GM13977 (cell line): ENCODE data around the gene STAB2.

Experiments
- DNase-seq: peaks from one replicate; pipeline ENCODE4 v3.0.0; 2012; ENCODE audit warnings: low spot score
- in situ Hi-C: fragments of 300-500 bp; cut with MboI; formaldehyde crosslinking; loops from one replicate; pipeline ENCODE4 v1.12.0; 2022; ENCODE audit warnings: low sequenced_read_pairs, low pct_unique_long_range_greater_than_20kb, mixed read lengths, inconsistent platforms; ENCODE audit not compliant: unreplicated experiment
- TF ChIP-seq, protein P1 (sequence below): IDR thresholded peaks from 2 replicates; pipeline ENCODE4 v1.5.1; 2012; ENCODE audit warnings: mild to moderate bottlenecking, control low read depth; ENCODE audit not compliant: insufficient read depth; ENCODE audit errors: extremely low read depth, missing control alignments

STAB2 gene

DNA sequence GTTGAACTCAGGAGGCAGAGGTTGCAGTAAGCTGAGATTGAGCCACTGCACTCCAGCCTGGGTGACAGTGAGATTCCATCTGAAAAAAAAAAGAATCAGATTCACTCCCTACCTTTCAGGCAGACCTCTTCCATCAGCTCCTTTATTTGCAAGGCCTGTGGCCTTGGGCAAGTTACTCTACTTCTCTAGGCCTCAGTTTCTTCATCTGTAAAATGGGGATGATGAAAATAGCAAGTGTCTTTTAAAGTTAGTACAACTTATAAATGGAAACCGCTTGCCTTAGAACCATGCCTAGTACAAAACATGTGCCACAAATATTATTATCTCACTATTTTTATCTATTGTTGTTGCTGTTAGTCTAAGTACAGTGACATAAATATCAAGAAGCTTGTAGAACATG is 84.3 kb downstream of the STAB2 start:
- TF ChIP-seq, protein P1, sequence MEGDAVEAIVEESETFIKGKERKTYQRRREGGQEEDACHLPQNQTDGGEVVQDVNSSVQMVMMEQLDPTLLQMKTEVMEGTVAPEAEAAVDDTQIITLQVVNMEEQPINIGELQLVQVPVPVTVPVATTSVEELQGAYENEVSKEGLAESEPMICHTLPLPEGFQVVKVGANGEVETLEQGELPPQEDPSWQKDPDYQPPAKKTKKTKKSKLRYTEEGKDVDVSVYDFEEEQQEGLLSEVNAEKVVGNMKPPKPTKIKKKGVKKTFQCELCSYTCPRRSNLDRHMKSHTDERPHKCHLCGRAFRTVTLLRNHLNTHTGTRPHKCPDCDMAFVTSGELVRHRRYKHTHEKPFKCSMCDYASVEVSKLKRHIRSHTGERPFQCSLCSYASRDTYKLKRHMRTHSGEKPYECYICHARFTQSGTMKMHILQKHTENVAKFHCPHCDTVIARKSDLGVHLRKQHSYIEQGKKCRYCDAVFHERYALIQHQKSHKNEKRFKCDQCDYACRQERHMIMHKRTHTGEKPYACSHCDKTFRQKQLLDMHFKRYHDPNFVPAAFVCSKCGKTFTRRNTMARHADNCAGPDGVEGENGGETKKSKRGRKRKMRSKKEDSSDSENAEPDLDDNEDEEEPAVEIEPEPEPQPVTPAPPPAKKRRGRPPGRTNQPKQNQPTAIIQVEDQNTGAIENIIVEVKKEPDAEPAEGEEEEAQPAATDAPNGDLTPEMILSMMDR: no peak
- in situ Hi-C loops: no loop called here
- DNase-seq: no peak

DNA sequence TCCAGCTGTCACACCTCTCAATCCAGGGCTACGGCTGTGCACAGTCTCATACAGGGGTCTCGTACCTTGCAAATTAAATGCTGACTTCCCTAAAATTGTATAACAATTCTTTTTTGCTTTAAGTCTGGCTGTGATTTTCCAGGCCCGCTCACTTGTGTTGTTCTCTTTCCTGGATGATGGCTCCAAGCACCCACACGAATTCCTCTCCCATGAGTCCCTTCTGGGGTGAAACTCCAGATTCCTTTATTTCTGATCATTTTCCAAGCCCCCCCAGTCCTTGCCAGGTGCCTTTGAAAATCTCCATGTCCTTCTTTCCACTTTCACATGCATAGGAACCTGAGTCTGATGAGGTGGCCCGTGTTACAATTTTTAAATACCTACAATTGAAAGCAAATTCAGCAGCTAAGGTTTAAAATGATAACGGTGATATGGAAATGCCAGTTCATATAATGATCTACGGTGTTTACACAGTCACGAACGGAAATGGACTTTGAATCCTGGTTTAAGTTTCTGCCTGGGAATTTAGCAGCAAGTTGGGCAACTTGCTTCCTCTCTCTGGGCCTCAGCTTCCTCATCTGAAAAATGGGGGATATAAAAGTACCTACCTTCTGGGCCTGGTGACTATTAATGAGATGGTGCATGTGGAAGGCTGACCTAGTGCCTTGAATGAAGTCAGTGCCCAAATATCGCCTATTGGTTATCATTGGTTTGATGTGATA is 85.5 kb downstream of the STAB2 start:
- no peak for DNase-seq

DNA sequence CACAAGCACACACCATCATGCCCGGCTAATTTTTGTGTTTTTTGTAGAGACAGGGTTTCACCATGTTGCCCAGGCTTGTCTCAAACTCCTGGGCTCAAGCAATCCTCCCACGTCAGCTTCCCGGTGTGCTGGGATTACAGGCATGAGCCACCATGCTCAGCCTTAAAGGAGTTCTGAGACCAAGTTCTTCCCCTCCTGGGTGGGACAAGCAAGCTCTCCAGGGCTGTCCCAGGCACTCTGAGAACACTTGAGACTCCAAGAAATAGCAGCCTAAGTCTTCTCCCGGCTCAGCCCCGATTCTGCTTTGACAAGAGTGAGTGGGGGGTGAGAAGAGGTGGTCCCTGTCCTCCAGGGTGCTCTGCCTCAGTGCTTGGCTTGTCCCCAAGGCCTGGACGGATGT is 86.4 kb downstream of the STAB2 start:
- in situ Hi-C loops: no loop called here
- DNase-seq: no peak
- TF ChIP-seq, protein P1: no peak

More for the DNA sequence above, 85.5 kb downstream of the STAB2 start:
- in situ Hi-C loops: no loop called here
- TF ChIP-seq, protein P1: no peak

DNA sequence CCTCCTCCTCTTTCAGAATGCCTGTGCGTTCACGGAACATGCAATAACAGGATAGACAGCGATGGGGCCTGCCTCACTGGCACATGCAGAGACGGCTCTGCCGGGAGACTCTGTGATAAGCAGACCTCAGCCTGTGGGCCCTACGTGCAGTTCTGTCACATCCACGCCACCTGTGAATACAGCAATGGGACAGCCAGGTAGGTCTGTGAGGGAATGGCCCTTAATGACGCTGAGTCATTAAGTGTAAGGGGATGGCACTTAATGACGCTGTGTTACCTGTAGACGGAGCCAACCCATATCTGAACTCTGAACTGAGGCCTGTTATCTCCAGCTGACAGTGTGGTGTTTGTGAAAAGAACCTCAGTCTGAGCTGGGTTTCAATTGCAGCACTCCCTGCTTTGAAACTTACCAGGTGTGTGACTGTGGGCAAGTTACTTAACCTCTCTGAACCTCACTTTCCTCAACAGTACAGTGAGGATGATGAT is 86.9 kb downstream of the STAB2 start:
- TF ChIP-seq, protein P1: no peak
- in situ Hi-C loops: no loop called here
- DNase-seq: no peak

DNA sequence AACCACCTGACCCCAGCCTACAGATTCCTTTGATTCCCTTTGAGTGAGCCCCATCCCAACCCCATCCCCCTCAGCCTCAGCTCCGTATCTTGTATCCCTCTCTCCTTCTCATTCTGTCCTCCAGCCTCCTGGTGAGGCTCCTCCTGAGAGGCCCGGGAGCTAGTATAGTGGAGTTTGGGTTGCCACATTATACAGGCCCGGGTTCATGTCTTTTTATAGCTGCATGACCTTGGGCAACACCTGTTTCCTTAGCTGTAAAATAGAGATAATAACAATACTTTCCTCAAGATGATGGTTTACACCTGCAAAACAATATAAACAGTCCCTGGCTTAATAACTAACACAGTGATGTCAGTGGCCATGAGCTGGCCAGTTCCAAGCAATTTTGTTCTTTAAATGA is 89.8 kb downstream of the STAB2 start:
- in situ Hi-C loops: no loop called here
- no peak for DNase-seq
- TF ChIP-seq, protein P1: no peak

DNA sequence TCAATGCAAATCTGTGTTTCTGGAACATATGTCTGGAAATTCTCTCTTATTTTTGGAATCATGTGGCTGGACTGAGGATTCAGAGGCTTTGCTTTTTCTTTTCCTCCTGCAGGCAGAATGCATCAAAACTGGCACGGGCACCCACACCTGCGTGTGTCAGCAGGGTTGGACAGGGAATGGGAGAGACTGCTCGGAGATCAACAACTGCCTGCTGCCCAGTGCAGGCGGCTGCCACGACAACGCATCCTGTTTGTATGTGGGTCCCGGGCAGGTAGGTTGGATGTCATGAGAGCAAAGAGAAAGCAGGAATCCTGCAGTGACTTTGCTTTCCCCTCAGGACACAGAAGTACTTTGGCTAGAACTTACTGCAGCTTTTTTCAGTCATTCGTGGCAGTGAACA is 90.3 kb downstream of the STAB2 start:
- in situ Hi-C loops: no loop called here
- DNase-seq: no peak
- TF ChIP-seq, protein P1: no peak
